K562 (cell line): Measurements from ENCODE around the gene ZNF541. TPM values are rescaled to one million over a fixed set of nuclear protein-coding genes. Genes with fewer than 3 reads are reported as not detected.

Source experiments
- ARID1B ChIP-seq: fragments of 450-650 bp; IDR thresholded peaks from 2 replicates; pipeline ENCODE4 v1.6.1; 2016; ENCODE audit warnings: antibody characterized with exemption, mild to moderate bottlenecking, inconsistent platforms
- BRD4 ChIP-seq: fragments of 200-600 bp; sonication (generic); IDR thresholded peaks from 2 replicates; pipeline ENCODE4 v1.6.1; 2017; ENCODE audit warnings: inconsistent platforms
- E2F3 ChIP-seq: fragments of 250-450 bp; sonication (Bioruptor Pico); IDR thresholded peaks from 2 replicates; pipeline ENCODE4 v1.4.0; 2020; ENCODE audit warnings: mild to moderate bottlenecking
- KDM1A ChIP-seq, 2 experiments: fragments of 450-650 bp; IDR thresholded peaks; 2 replicates each; pipeline ENCODE4 v1.6.1; 2016; ENCODE audit warnings: mild to moderate bottlenecking in 2 of 2
- PKNOX1 ChIP-seq: fragments of 450-650 bp; IDR thresholded peaks from 2 replicates; pipeline ENCODE4 v1.6.1; 2016
- TRIM25 ChIP-seq: fragments of 450-650 bp; IDR thresholded peaks from 2 replicates; pipeline ENCODE4 v1.7.0; 2016; ENCODE audit warnings: borderline replicate concordance
- ZC3H4 ChIP-seq: sonication (generic); formaldehyde crosslinking; IDR thresholded peaks from 2 replicates; pipeline ENCODE4 v1.9.0; 2021; ENCODE audit warnings: missing genetic modification reagents, borderline replicate concordance
- ZNF512 ChIP-seq: IDR thresholded peaks from 2 replicates; pipeline ENCODE4 v1.6.1; 2016; ENCODE audit warnings: missing genetic modification characterization, missing compliant biosample characterization
- polyA plus RNA-seq, 8 experiments: library from polyadenylated mRNA; depleted of rRNA in 4 of 8; stranded (reverse) in 5 of 8; unstranded in 3 of 8; fragments of >200 nt; fragmentation: Nextera tagmentation in 2 of 8; fragmentation: Illumina TruSeq in 1 of 8; extraction: Ambion mirVana in 2 of 8; extraction: Trizol in 1 of 8; gene quantifications; 2 replicates each; pipeline versions ENCODE4 v1.2.1 to v1.2.3, GENCODE V29; 2011 to 2014; ENCODE audit warnings: inconsistent platforms in 1 of 8, missing spikeins in 1 of 8
- total RNA-seq, 7 experiments: library from RNA; depleted of rRNA in 6 of 7; stranded (reverse); fragments of >200 nt in 6 of 7; fragmentation: Illumina TruSeq in 2 of 7; extraction: Trizol in 2 of 7; gene quantifications; 2 replicates each; pipeline versions ENCODE4 v1.2.1 to v1.2.3, GENCODE V29; 2011 to 2021; ENCODE audit warnings: low replicate concordance in 1 of 7

The ZNF541 gene
- total and polyA plus RNA-seq, 9 of the 15 experiments (the other 6 are each of a cell fraction or from before 2014, with no cell fraction given): 0.04 to 0.11 (median 0.05) TPM; not detected in 1

- TF ChIP-seq TRIM25 (no peak), ZNF512 (tag) (peak; percentile 49; the same call in 1 of the 2 replicates), KDM1A (IDR thresholded peaks at IDR 0.05) (0 out of 4 replicates have a peak, but pooled peaks of 1 of the 2 experiments have one; percentile 10), BRD4 (no peak), ZC3H4 (CRISPR knock-in tag) (no peak), PKNOX1 (peak; percentile 31; the same call in 1 of the 2 replicates), ARID1B (0 out of 2 replicates have a peak, but pooled peaks have one; percentile 8), E2F3 (CRISPR knock-in tag) (no peak)
Observed at GRCh38 chr19:47582320-47582909, 9.5 kb upstream of the ZNF541 start (continued).
